Tibial artery (tissue), 4 donors: ENCODE measurements around the gene FARS2.

Source experiments
- DNase-seq, 2 donors: peaks; one replicate each; pipeline ENCODE4 v3.0.0-alpha.2; 2019
- H3K27ac ChIP-seq, 2 donors: fragments of 200-600 bp; sonication (generic) in 1 of 2; 1 replicate in 1 of 2; 2 replicates in 1 of 2; pipeline ENCODE4 v1.5.1; 2018 to 2019; ENCODE audit warnings: mild to moderate bottlenecking in 1 of 2
- H3K27me3 ChIP-seq, 2 donors: fragments of 200-600 bp; sonication (generic) in 1 of 2; one replicate each; pipeline versions ENCODE4 v1.5.1 to v1.6.0; 2016 to 2019
- H3K36me3 ChIP-seq, 3 donors: fragments of 200-600 bp; sonication (generic) in 2 of 3; one replicate each; pipeline ENCODE4 v1.5.1; 2016 to 2019; ENCODE audit warnings: mild to moderate bottlenecking in 2 of 3
- H3K4me1 ChIP-seq, 4 donors: fragments of 200-600 bp; sonication (generic) in 2 of 4; 1 replicate in 3 of 4; 2 replicates in 1 of 4; pipeline ENCODE4 v1.5.1; 2016 to 2019
- H3K4me3 ChIP-seq, 2 donors: fragments of 200-600 bp; sonication (generic) in 1 of 2; 1 replicate in 1 of 2; 2 replicates in 1 of 2; pipeline ENCODE4 v1.5.1; 2018 to 2019; ENCODE audit warnings: mild to moderate bottlenecking in 2 of 2
- H3K9me3 ChIP-seq, 3 donors: fragments of 200-600 bp; sonication (generic) in 1 of 3; one replicate each; pipeline ENCODE4 v1.5.1; 2016 to 2019
- intact Hi-C: fragments of 100-400 bp; cut with DNase I; formaldehyde crosslinking; loops from one replicate; pipeline ENCODE4 v1.15.0; 2023; ENCODE audit warnings: low total_unique reads
- TF ChIP-seq, protein P1 (sequence below), 2 experiments: fragments of 200-600 bp in 1 of 2; fragments of 450-650 bp in 1 of 2; IDR thresholded peaks; one replicate each; pipeline ENCODE4 v1.5.1; 2017 to 2019; ENCODE audit warnings: antibody characterized with exemption in 2 of 2, mild to moderate bottlenecking in 1 of 2, moderate library complexity in 1 of 2

Gene FARS2

GRCh38 chr6:5547556-5547955, 286.2 kb downstream of the FARS2 start:
- peaks cover 8 to 37% (median 13%) of the 10 kb centered on the region in 3 donors for H3K36me3 ChIP-seq
- H3K27me3 ChIP-seq = no peaks in the 10 kb centered on the region
- intact Hi-C loops = no loop called here
- TF ChIP-seq, protein P1, sequence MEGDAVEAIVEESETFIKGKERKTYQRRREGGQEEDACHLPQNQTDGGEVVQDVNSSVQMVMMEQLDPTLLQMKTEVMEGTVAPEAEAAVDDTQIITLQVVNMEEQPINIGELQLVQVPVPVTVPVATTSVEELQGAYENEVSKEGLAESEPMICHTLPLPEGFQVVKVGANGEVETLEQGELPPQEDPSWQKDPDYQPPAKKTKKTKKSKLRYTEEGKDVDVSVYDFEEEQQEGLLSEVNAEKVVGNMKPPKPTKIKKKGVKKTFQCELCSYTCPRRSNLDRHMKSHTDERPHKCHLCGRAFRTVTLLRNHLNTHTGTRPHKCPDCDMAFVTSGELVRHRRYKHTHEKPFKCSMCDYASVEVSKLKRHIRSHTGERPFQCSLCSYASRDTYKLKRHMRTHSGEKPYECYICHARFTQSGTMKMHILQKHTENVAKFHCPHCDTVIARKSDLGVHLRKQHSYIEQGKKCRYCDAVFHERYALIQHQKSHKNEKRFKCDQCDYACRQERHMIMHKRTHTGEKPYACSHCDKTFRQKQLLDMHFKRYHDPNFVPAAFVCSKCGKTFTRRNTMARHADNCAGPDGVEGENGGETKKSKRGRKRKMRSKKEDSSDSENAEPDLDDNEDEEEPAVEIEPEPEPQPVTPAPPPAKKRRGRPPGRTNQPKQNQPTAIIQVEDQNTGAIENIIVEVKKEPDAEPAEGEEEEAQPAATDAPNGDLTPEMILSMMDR (IDR thresholded peaks at IDR 0.05) = no peak
- peaks cover 3 to 13% (median 10%) of the 10 kb centered on the region in 3 donors for H3K9me3 ChIP-seq
- H3K27ac ChIP-seq = no peak overlapping the region
- no peaks in the 10 kb centered on the region for H3K4me1 ChIP-seq
- no peak for DNase-seq
- H3K4me3 ChIP-seq = no peak overlapping the region

DNA sequence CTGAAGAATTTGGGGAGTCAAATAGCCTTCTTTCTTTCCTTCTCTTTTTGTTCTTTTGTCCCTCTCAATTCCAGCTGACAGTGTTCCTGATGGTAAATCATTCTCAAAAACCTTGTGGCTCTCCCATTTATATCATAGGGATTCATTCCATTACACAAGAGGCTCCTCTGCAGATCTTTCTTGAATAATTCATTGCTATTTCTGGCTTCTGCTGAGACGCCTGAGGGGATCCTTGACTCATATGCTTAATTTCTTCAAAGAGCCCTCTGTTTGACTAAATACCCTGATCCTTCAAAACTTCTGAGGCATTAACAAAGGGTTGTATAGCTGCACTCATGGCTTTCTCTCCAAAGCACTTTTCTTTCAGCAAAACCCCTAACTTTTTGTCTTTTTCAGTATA, 289.3 kb downstream of the FARS2 start:
- Histone ChIP-seq H3K4me1 (no peaks in the 10 kb centered on the region), H3K36me3 (peaks cover 8 to 27% (median 13%) of the 10 kb centered on the region in 3 donors), H3K27me3 (no peaks in the 10 kb centered on the region), H3K9me3 (peaks cover 3 to 13% (median 10%) of the 10 kb centered on the region in 3 donors), H3K4me3 (no peak overlapping the region), H3K27ac (no peak overlapping the region)
- intact Hi-C loops = no loop called here
- DNase-seq = no peak
- TF ChIP-seq, protein P1 (IDR thresholded peaks at IDR 0.05) = no peak

GRCh38 chr6:5552243-5552642, 290.9 kb downstream of the FARS2 start:
- TF ChIP-seq, protein P1 (IDR thresholded peaks at IDR 0.05) = no peak
- H3K27me3 ChIP-seq = no peaks in the 10 kb centered on the region

DNA sequence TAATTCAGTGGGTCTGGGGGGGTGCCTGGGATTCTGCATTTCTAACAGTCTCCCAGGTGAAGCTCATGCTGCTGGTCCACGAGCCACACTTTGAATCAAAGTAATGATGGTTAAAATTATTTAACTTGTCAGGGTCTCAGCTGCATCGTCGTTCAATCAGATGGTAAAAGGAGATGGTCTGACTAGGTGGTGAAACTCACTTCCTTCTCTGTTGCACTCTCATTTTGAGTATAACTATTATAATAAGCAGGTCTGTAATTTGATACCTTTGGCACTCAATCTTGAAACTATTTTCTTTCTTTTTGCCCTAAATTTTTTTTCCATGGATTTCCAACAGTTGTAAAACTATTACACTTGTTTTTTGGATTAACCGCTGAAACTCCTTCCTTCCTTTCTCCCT, 292.5 kb downstream of the FARS2 start:
- no peak overlapping the region for H3K27ac ChIP-seq
- peaks cover 3 to 13% (median 10%) of the 10 kb centered on the region in 3 donors for H3K9me3 ChIP-seq
- no peaks in the 10 kb centered on the region for H3K4me1 ChIP-seq
- intact Hi-C loops = no loop called here
- no peak overlapping the region for H3K4me3 ChIP-seq
- DNase-seq = no peak
- TF ChIP-seq, protein P1 (IDR thresholded peaks at IDR 0.05) = no peak
- H3K36me3 ChIP-seq = peaks cover 4 to 13% (median 12%) of the 10 kb centered on the region in 3 donors
- H3K27me3 ChIP-seq = no peaks in the 10 kb centered on the region

More at GRCh38 chr6:5552243-5552642, 290.9 kb downstream of the FARS2 start:
- H3K36me3 ChIP-seq = peaks cover 4 to 19% (median 13%) of the 10 kb centered on the region in 3 donors
- H3K4me3 ChIP-seq = no peak overlapping the region
- intact Hi-C loops = no loop called here
- H3K4me1 ChIP-seq = no peaks in the 10 kb centered on the region
- H3K27ac ChIP-seq = no peak overlapping the region
- H3K9me3 ChIP-seq = peaks cover 3 to 13% (median 10%) of the 10 kb centered on the region in 3 donors
- DNase-seq = no peak

GRCh38 chr6:5554226-5554625, 292.9 kb downstream of the FARS2 start:
- no peaks in the 10 kb centered on the region for H3K27me3 ChIP-seq
- TF ChIP-seq, protein P1 (IDR thresholded peaks at IDR 0.05) = no peak
- H3K27ac ChIP-seq = no peak overlapping the region
- peaks cover 4 to 13% (median 12%) of the 10 kb centered on the region in 3 donors for H3K36me3 ChIP-seq
- no peak for DNase-seq
- H3K9me3 ChIP-seq = peaks cover 3 to 13% (median 10%) of the 10 kb centered on the region in 3 donors
- H3K4me1 ChIP-seq = no peaks in the 10 kb centered on the region
- intact Hi-C loops = no loop called here
- no peak overlapping the region for H3K4me3 ChIP-seq

GRCh38 chr6:5556011-5556410, 294.7 kb downstream of the FARS2 start:
- Histone ChIP-seq H3K4me1 (no peaks in the 10 kb centered on the region), H3K9me3 (peaks cover 0 to 2% (median 2%) of the 10 kb centered on the region in 3 donors), H3K27me3 (no peaks in the 10 kb centered on the region), H3K4me3 (no peak overlapping the region), H3K27ac (no peak overlapping the region), H3K36me3 (peaks cover 0 to 1% (median 0%) of the 10 kb centered on the region in 3 donors)
- intact Hi-C loops = no loop called here
- no peak for DNase-seq
- TF ChIP-seq, protein P1 (IDR thresholded peaks at IDR 0.05) = no peak
